ENCODE results near the gene TROAP. TPM values are rescaled to one million over a fixed set of nuclear protein-coding genes. Genes with fewer than 3 reads are reported as not detected.
A peak's percentile ranks its signal among the peaks of the same experiment; 100 is the strongest.

Gene TROAP, protein sequence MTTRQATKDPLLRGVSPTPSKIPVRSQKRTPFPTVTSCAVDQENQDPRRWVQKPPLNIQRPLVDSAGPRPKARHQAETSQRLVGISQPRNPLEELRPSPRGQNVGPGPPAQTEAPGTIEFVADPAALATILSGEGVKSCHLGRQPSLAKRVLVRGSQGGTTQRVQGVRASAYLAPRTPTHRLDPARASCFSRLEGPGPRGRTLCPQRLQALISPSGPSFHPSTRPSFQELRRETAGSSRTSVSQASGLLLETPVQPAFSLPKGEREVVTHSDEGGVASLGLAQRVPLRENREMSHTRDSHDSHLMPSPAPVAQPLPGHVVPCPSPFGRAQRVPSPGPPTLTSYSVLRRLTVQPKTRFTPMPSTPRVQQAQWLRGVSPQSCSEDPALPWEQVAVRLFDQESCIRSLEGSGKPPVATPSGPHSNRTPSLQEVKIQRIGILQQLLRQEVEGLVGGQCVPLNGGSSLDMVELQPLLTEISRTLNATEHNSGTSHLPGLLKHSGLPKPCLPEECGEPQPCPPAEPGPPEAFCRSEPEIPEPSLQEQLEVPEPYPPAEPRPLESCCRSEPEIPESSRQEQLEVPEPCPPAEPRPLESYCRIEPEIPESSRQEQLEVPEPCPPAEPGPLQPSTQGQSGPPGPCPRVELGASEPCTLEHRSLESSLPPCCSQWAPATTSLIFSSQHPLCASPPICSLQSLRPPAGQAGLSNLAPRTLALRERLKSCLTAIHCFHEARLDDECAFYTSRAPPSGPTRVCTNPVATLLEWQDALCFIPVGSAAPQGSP
- total RNA-seq = 1 to 10 TPM in 1 of 3 donors, under 1 TPM in 2; 0.29 to 1.8 (median 0.66) TPM

DNA sequence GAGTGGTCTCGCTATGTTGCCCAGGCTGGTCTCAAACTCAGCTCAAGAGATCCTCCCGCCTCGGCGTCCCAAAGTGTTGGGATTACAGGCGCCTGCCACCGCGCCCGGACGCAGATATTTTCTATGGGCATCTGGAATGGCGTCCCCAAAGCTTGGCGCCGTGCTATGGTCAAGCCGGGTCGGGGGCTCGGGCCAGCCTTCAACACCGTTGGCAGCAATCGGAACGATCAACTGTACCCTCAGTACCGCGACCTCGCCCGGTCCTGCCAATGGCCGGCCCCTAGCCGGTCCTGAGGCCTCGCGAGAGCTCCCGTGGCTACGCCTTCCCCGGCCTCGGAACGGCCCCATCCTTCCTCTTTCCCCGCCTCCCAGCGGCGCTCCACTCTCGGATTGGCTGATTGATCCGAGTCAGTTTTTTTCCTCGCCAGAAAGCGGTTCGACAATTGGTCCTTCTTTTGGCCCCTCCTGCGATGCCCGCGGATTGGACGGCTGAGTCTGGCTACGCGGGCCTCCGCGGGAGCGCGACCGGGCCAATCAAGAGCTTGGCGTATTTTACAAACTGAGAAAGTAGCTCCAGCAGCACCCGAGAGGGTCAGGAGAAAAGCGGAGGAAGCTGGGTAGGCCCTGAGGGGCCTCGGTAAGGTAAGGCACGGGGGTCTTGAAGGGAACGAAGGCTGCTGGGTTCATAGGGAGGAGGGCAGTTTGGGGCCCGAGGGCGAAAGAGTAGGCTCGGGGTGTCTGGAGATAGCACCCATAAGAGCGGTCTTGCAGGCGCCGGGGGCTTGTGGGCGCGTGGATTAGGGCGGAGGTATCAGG lies at the start of gene TROAP:
TSS of gene TROAP (plus strand) at position 548 of the 816 bp plus-strand sequence. CDS start 354 bp downstream, outside the sequence.
- peak in 2 of 3 donors; percentile 38 to 49 for TF ChIP-seq POLR2AphosphoS5 (IDR thresholded peaks at IDR 0.05)
- no peak for TF ChIP-seq CTCF (IDR thresholded peaks at IDR 0.05)
- no peaks in the 10 kb centered on the region for H3K9me3 ChIP-seq
- peak within 1 kb of the TSS; percentile 6 to 22 for H3K27ac ChIP-seq
- H3K4me1 ChIP-seq = no peaks in the 10 kb centered on the region
- intact Hi-C loops (cut with DNase I; ENCODE audit: low total_unique reads) = no loop called here
- no peaks in the 10 kb centered on the region for H3K36me3 ChIP-seq
- no peaks in the 10 kb centered on the region for H3K27me3 ChIP-seq
- peak; percentile 97 for DNase-seq (ENCODE audit: low spot score in 2 of 2)
- peak within 1 kb of the TSS; percentile 52 to 74 (median 58) for H3K4me3 ChIP-seq

- TF ChIP-seq CTCF (IDR thresholded peaks at IDR 0.05) = no peak
- no peak for TF ChIP-seq POLR2A (IDR thresholded peaks at IDR 0.05)
- no peak for TF ChIP-seq POLR2AphosphoS5 (IDR thresholded peaks at IDR 0.05)
- no peak for DNase-seq (ENCODE audit: low spot score in 2 of 2)
- H3K27ac ChIP-seq = no peak overlapping the region
- no peaks in the 10 kb centered on the region for H3K4me1 ChIP-seq
- H3K4me3 ChIP-seq = no peak overlapping the region
- intact Hi-C loops (cut with DNase I; ENCODE audit: low total_unique reads) = no loop called here
- H3K9me3 ChIP-seq = no peaks in the 10 kb centered on the region
- no peaks in the 10 kb centered on the region for H3K36me3 ChIP-seq
- no peaks in the 10 kb centered on the region for H3K27me3 ChIP-seq
These were observed 49.2 kb upstream of the TROAP start for GRCh38 chr12:49273726-49274395.

- Histone ChIP-seq H3K36me3 (no peaks in the 10 kb centered on the region), H3K4me1 (no peaks in the 10 kb centered on the region), H3K27ac (no peak overlapping the region), H3K27me3 (no peaks in the 10 kb centered on the region), H3K4me3 (no peak overlapping the region), H3K9me3 (no peaks in the 10 kb centered on the region)
- no peak for DNase-seq (ENCODE audit: low spot score in 2 of 2)
- intact Hi-C loops (cut with DNase I; ENCODE audit: low total_unique reads) = no loop called here
- TF ChIP-seq POLR2A (IDR thresholded peaks at IDR 0.05) (no peak), POLR2AphosphoS5 (IDR thresholded peaks at IDR 0.05) (no peak), CTCF (IDR thresholded peaks at IDR 0.05) (no peak)
These were observed 48.5 kb upstream of the TROAP start for GRCh38 chr12:49274396-49275069.

DNA sequence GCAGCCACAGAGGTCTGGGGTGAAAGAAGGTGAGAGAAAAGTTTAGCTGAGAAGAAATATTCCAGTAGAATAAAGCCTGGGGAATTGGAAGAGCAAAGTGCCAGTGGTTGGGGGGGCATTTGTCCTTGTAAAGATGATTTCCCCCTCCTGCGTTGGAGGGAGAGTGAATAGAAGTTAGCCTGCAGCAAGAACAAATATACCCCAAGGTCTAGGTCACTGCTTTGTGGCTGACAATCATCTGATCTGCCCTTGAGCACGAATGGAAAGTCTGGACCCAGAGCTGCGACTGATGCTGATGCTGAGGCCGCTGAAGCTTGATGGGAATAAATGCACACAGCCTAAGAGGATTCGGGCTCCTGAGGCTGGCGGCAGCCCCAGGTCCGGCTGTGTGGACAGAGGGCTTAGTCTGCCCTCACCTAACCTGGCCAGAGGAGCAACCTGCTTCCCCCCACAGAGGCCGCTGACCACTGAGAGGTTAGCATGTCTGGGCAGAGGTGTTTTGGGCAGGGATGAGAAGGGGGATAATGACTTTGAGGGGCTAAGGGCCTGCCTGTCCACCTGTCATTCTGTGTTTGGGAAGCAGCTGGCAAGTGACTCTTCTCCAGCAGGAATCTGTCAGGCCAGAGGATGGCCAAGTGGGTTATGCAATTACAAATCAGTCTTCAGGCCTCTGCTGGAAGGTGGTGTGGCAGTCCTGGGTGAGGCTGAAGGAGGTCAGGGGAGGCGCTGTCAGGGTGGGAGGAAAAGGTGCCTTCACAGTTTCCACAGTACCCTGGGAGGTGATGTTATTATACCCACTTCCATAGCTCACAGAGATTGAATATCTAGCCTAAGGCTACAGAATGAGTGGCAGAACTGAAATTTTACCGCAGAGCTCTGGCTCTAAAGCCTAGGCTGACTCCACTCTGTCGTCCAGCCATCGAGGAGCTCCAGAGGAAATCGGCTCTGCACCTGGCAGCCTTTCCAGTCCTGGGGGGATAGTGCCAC lies 46.5 kb upstream of the TROAP start:
- H3K36me3 ChIP-seq = no peaks in the 10 kb centered on the region
- no peaks in the 10 kb centered on the region for H3K9me3 ChIP-seq
- H3K27ac ChIP-seq = no peak overlapping the region
- H3K4me1 ChIP-seq = no peaks in the 10 kb centered on the region
- H3K27me3 ChIP-seq = no peaks in the 10 kb centered on the region
- intact Hi-C loops (cut with DNase I; ENCODE audit: low total_unique reads) = no loop called here
- TF ChIP-seq POLR2AphosphoS5 (IDR thresholded peaks at IDR 0.05) (no peak), CTCF (IDR thresholded peaks at IDR 0.05) (no peak), POLR2A (IDR thresholded peaks at IDR 0.05) (no peak)
- DNase-seq (ENCODE audit: low spot score in 2 of 2) = no peak
- H3K4me3 ChIP-seq = no peak overlapping the region

Measured in breast epithelium (tissue), 4 donors.